Measurements from ENCODE around the gene FADD. TPM values are rescaled to one million over a fixed set of nuclear protein-coding genes. Genes with fewer than 3 reads are reported as not detected.

FADD gene
- total RNA-seq (2014; rRNA removed; shearing (Covaris generic)) = 36.0 and 36.5 TPM in 2 replicates

GRCh38 chr11:70202920-70203750 is at the start of gene FADD:
TSS of gene FADD (plus strand) at chr11:70203296. CDS start at chr11:70203460, 164 bp downstream.
- peak; percentile 91 for DNase-seq (ENCODE audit: low read depth)

- peak; percentile 95 for DNase-seq (ENCODE audit: low read depth)
Observed at GRCh38 chr11:70155386-70155785, 47.7 kb upstream of the FADD start.

- no peak for DNase-seq (ENCODE audit: low read depth)
Observed at GRCh38 chr11:70156291-70157037, 46.6 kb upstream of the FADD start.

- DNase-seq (ENCODE audit: low read depth) = peak; percentile 66
Observed at GRCh38 chr11:70158201-70158600, 44.9 kb upstream of the FADD start.

- no peak for DNase-seq (ENCODE audit: low read depth)
Observed at GRCh38 chr11:70158757-70159389, 44.2 kb upstream of the FADD start.

- peak; percentile 99 for DNase-seq (ENCODE audit: low read depth)
Observed at GRCh38 chr11:70159627-70160570, 43.2 kb upstream of the FADD start.

- no peak for DNase-seq (ENCODE audit: low read depth)
Observed at GRCh38 chr11:70161043-70161625, 42.0 kb upstream of the FADD start.

GRCh38 chr11:70164705-70165104 is 38.4 kb upstream of the FADD start:
- DNase-seq (ENCODE audit: low read depth) = no peak

- DNase-seq (ENCODE audit: low read depth) = no peak
Observed at GRCh38 chr11:70167120-70167519, 36.0 kb upstream of the FADD start.

- no peak for DNase-seq (ENCODE audit: low read depth)
Observed at GRCh38 chr11:70167723-70168404, 35.2 kb upstream of the FADD start.

- no peak for DNase-seq (ENCODE audit: low read depth)
Observed at GRCh38 chr11:70168405-70168754, 34.7 kb upstream of the FADD start.

- peak; percentile 17 for DNase-seq (ENCODE audit: low read depth)
Observed at GRCh38 chr11:70169127-70169526, 34.0 kb upstream of the FADD start.

- no peak for DNase-seq (ENCODE audit: low read depth)
Observed at GRCh38 chr11:70169632-70170031, 33.5 kb upstream of the FADD start.

GRCh38 chr11:70170596-70171210 is 32.4 kb upstream of the FADD start:
- no peak for DNase-seq (ENCODE audit: low read depth)

GRCh38 chr11:70173018-70173417 is 30.1 kb upstream of the FADD start:
- DNase-seq (ENCODE audit: low read depth) = peak; percentile 31

GRCh38 chr11:70174547-70175235 is 28.4 kb upstream of the FADD start:
- no peak for DNase-seq (ENCODE audit: low read depth)

- DNase-seq (ENCODE audit: low read depth) = no peak
Observed at GRCh38 chr11:70175236-70175698, 27.8 kb upstream of the FADD start.

GRCh38 chr11:70176940-70177689 is 26.0 kb upstream of the FADD start:
- no peak for DNase-seq (ENCODE audit: low read depth)

Measured in RPMI7951 (cell line).